Endothelial cell of umbilical vein (primary cell): ENCODE data around the gene ULBP1. TPM values are rescaled to one million over a fixed set of nuclear protein-coding genes. Genes with fewer than 3 reads are reported as not detected.
"Not testable (repeated sequence)": the region's sequence is repeated elsewhere in the genome, so short reads cannot be mapped to it uniquely, and the experiment has no call there.

ENCODE experiments used
- BruUV-seq: library from RNA; stranded (reverse); fragments of 400-500 nt; replicated peaks from 2 replicates; lab custom pipeline; 2021; lab: Mats Ljungman, UMichigan
- CTCF ChIA-PET: fragments of 300-600, 350-600 bp; sonication (Branson Sonifier 250); formaldehyde crosslinking; loops from one replicate; lab custom pipeline; 2021; ENCODE audit warnings: antibody characterized with exemption, inconsistent platforms; lab: Charles Lee
- POLR2A ChIA-PET: fragments of 300-600, 350-600 bp; sonication (Branson Sonifier 250); formaldehyde crosslinking; loops from one replicate; lab custom pipeline; 2021; ENCODE audit warnings: antibody characterized with exemption, inconsistent platforms; lab: Charles Lee
- DNase-seq: peaks from one replicate; pipeline ENCODE4 v3.0.0-alpha.2; 2011; ENCODE audit warnings: low read depth, low spot score
- FAIRE-seq: peaks from 2 replicates; lab custom pipeline; 2011; peaks lifted over from hg19 to GRCh38; lab: Jason Lieb, UNC
- H2AFZ ChIP-seq: 2 replicates; pipeline ENCODE4 v1.6.0; 2012; ENCODE audit warnings: low read depth, low read length, control low read depth, inconsistent platforms
- H3K27ac ChIP-seq: 2 replicates; pipeline ENCODE4 v1.5.1; 2011; ENCODE audit warnings: low read depth, mild to moderate bottlenecking, control low read depth, low read length, moderate library complexity; ENCODE audit not compliant: insufficient read depth
- H3K27me3 ChIP-seq, 2 experiments: 2 replicates each; pipeline versions ENCODE4 v1.6.0 to v1.6.1; 2011; ENCODE audit warnings: low read length in 2 of 2, mixed read lengths in 1 of 2; ENCODE audit not compliant: control insufficient read depth in 2 of 2, insufficient read depth in 2 of 2
- H3K36me3 ChIP-seq, 2 experiments: 2 replicates in 1 of 2; 3 replicates in 1 of 2; pipeline ENCODE4 v1.5.1; 2011; ENCODE audit warnings: low read length in 2 of 2, mild to moderate bottlenecking in 1 of 2, moderate library complexity in 1 of 2; ENCODE audit not compliant: control insufficient read depth in 2 of 2, insufficient read depth in 2 of 2; ENCODE audit errors: extremely low read depth in 1 of 2
- H3K4me1 ChIP-seq: 3 replicates; pipeline ENCODE4 v1.5.1; 2011; ENCODE audit warnings: mild to moderate bottlenecking, low read length; ENCODE audit not compliant: control insufficient read depth, insufficient read depth; ENCODE audit errors: extremely low read depth
- H3K4me2 ChIP-seq: 2 replicates; pipeline ENCODE4 v1.6.1; 2011; ENCODE audit warnings: low read length, control low read depth, mixed read lengths; ENCODE audit not compliant: insufficient read depth
- H3K4me3 ChIP-seq, 3 experiments: fragments of 200-600 bp in 1 of 3; sonication (generic), shearing (Covaris generic) in 1 of 3; replicated peaks in 1 of 3; 2 replicates each; pipeline ENCODE4 v1.5.1; 2011 to 2016; ENCODE audit warnings: control low read depth in 3 of 3, low read length in 3 of 3, mild to moderate bottlenecking in 2 of 3, inconsistent platforms in 1 of 3, low read depth in 1 of 3, moderate library complexity in 1 of 3; ENCODE audit not compliant: insufficient read depth in 1 of 3
- H3K79me2 ChIP-seq: 2 replicates; pipeline ENCODE4 v1.6.0; 2012; ENCODE audit warnings: low read length, inconsistent platforms; ENCODE audit not compliant: control insufficient read depth, insufficient read depth
- H3K9ac ChIP-seq: replicated peaks from 2 replicates; pipeline ENCODE3; 2011; ENCODE audit warnings: low read length, control low read depth; ENCODE audit not compliant: insufficient read depth; ENCODE audit errors: extremely low read depth
- H3K9me1 ChIP-seq: replicated peaks from 3 replicates; pipeline ENCODE4 v1.6.0; 2011; ENCODE audit warnings: mild to moderate bottlenecking, low read length; ENCODE audit not compliant: control insufficient read depth, insufficient read depth; ENCODE audit errors: extremely low read depth
- H3K9me3 ChIP-seq: replicated peaks from 2 replicates; pipeline ENCODE4 v1.5.1; 2012; ENCODE audit warnings: low read length, inconsistent platforms; ENCODE audit not compliant: control insufficient read depth, insufficient read depth
- H4K20me1 ChIP-seq: replicated peaks from 2 replicates; pipeline ENCODE3; 2011; ENCODE audit warnings: mild to moderate bottlenecking, low read length; ENCODE audit not compliant: control insufficient read depth, insufficient read depth; ENCODE audit errors: extremely low read depth
- EZH2 ChIP-seq: IDR thresholded peaks from 2 replicates; pipeline ENCODE4 v1.6.1; 2012; ENCODE audit warnings: borderline replicate concordance, low read depth, mild to moderate bottlenecking, moderate library complexity, low read length, inconsistent platforms; ENCODE audit not compliant: severe bottlenecking
- FOS ChIP-seq: IDR thresholded peaks from 2 replicates; pipeline ENCODE4 v1.6.1; 2011; ENCODE audit warnings: mild to moderate bottlenecking, low read length, moderate library complexity, borderline replicate concordance; ENCODE audit not compliant: insufficient read depth
- GATA2 ChIP-seq: IDR thresholded peaks from 2 replicates; pipeline ENCODE4 v1.7.0; 2011; ENCODE audit warnings: low read depth, mild to moderate bottlenecking, moderate library complexity, mixed read lengths, low read length; ENCODE audit not compliant: insufficient read length, insufficient read depth
- JUN ChIP-seq: IDR thresholded peaks from 2 replicates; pipeline ENCODE4 v1.6.1; 2011; ENCODE audit warnings: borderline replicate concordance, low read depth; ENCODE audit not compliant: insufficient read length, insufficient read depth
- dilution Hi-C: fragments of 300-500 bp; cut with MboI; formaldehyde crosslinking; loops from one replicate; pipeline ENCODE4 v1.15.0; 2019; ENCODE audit warnings: low sequenced_read_pairs; ENCODE audit not compliant: extremely low pct_ligation_motif_present
- intact Hi-C: fragments of 100-400 bp; cut with micrococcal nuclease; formaldehyde crosslinking; loops from one replicate; pipeline ENCODE4 v1.10.0; 2022
- polyA plus RNA-seq, 4 experiments: library from polyadenylated mRNA; depleted of rRNA in 3 of 4; stranded (reverse) in 3 of 4; unstranded in 1 of 4; fragments of >200 nt; gene quantifications; 2 replicates each; pipeline versions ENCODE4 v1.2.1 to v1.2.3, GENCODE V29; 2011 to 2012; ENCODE audit warnings: missing spikeins in 1 of 4
- total RNA-seq: library from RNA; stranded (reverse); gene quantifications from 2 replicates; pipeline ENCODE4 v1.2.3, GENCODE V29; 2021

Gene ULBP1
- total and polyA plus RNA-seq, 2 donors (not counting 3 experiments of a cell fraction or from before 2014, with no cell fraction given), result 0.33 to 1.4 TPM

DNA sequence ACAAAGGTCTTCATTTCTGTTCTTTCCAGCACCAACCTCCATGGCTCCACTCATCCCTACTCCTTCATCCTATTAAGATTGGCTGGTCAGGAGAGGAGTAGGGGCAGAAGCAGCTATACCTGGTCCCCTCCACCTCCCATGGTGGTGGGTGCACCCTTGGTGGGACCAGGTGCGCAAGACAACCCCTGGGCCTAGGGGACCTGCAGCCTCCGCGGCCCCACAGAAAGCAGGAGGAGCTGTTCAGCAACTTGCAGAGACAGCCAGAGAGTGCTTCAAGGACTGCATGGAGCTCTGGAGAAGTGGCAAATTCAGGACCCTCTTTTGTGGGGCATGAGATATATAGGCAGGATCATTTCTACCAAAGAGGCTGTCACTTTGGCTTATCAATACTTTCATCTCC lies 12.1 kb upstream of the ULBP1 start:
- TF ChIP-seq FOS (no peak), GATA2 (no peak), JUN (no peak)
- Histone ChIP-seq H3K36me3 (peaks cover 0 to 1% of the 10 kb centered on the region in 2 experiments), H3K4me1 (no peaks in the 10 kb centered on the region), H3K9me3 (no peaks in the 10 kb centered on the region), H3K27ac (no peak overlapping the region), H3K4me3 (no peak overlapping the region), H3K27me3 (peaks cover 30 to 47% of the 10 kb centered on the region in 2 experiments), H3K9me1 (no peaks in the 10 kb centered on the region), H3K79me2 (no peaks in the 10 kb centered on the region), H2AFZ (no peak overlapping the region), H4K20me1 (no peaks in the 10 kb centered on the region), H3K9ac (no peak overlapping the region), H3K4me2 (no peak overlapping the region)
- DNase-seq (no peak), FAIRE-seq (no peak)
- POLR2A ChIA-PET, result no interaction called here
- dilution Hi-C loops, result no loop called here
- BruUV-seq, result no TSS peak
- CTCF ChIA-PET, result interaction anchor here (1.3 to 1.9 kb wide), 2 partner anchors 65 to 119 kb away, joined by 5 to 8 read pairs; no protein-coding TSS in a partner anchor
- intact Hi-C loops, result no loop called here

DNA sequence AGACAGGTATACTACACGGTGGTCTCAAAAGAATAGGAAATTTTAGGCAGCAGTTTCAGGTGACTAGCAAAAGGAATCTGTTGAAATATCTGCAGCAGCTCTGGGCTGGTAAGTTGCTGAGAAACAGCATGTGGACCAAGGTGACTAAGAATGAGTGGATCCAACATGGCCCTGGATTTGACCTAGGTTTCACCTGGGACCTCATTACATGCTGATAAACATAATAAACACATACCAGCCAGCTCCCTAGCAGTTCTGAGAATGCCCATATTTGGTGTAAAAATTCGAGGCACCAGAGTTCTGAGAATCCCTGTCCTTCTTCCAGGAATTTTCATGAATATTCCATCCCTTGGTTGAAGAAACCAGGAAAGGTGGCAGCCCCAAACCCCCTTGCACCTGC lies 10.4 kb upstream of the ULBP1 start:
- dilution Hi-C loops, H3K79me2 ChIP-seq, H3K36me3 ChIP-seq, H3K27ac ChIP-seq, H3K4me2 ChIP-seq, intact Hi-C loops, BruUV-seq, POLR2A ChIA-PET, FAIRE-seq, H3K9ac ChIP-seq, H4K20me1 ChIP-seq, H3K4me1 ChIP-seq, H3K9me3 ChIP-seq, H2AFZ ChIP-seq, DNase-seq, H3K9me1 ChIP-seq, H3K4me3 ChIP-seq: not testable (repeated sequence)
- H3K27me3 ChIP-seq, result peaks cover 30 to 53% of the 10 kb centered on the region in 2 experiments
- CTCF ChIA-PET, result interaction anchor here (1.9 kb wide), 1 partner anchor 63 kb away, joined by 8 read pairs; no protein-coding TSS in a partner anchor
- peak; percentile 8 for TF ChIP-seq EZH2
